ENCODE measurements around the gene CIDEC.

CIDEC gene

GRCh38 chr3:9879830-9880549, at the start of gene CIDEC:
TSS of gene CIDEC (minus strand) at chr3:9880253. CDS start at chr3:9878486, 1,767 bp downstream.
- no peak for DNase-seq

DNA sequence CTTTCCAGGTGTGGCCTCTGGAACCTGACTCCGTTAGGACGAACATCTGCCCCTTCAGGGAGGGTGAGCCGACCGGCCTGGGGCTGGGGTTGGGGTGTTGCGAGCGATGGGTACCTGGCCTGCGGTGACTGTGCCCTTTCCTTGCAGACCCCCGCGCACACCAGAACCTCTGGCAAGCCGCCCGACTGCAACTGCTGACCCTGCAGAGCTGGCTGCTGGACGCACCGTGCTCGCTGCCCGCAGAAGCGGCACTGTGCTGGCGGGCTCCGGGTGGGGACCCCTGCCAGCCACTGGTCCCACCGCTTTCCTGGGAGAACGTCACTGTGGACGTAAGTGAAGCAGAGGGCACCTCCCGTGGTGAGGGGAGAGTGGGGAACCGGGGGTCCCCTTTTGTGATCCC, 48.1 kb upstream of the CIDEC start:
- DNase-seq = no peak

DNA sequence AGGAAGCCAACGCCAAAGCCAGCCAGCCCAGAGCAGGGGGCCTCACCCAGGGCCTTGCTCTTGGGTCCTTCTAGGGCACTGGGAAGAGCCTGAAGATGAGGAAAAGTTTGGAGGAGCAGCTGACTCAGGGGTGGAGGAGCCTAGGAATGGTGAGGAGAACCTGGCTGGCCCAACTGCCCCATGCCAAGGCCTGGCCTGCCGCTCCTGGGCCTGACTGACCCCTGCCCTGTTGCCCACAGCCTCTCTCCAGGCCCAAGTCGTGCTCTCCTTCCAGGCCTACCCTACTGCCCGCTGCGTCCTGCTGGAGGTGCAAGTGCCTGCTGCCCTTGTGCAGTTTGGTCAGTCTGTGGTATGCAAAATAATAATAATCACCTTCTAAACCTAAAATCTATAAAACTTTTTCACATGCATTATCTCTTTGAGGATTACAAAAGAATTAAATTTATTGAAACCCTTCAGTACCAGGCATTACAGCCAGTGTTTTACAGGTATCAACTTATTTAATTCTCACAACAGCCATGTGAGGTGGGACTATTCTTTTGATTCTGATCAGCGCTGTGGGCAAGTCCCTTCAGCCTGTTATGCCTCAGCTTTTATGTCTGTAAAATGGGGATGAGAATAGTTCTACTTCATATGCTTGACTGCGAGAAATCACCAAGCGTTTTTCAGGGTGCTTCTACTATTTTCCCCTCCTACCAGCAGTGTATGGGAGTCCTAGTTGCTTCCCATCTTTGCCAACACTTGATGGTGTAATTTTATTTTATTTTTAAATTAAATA, 38.4 kb upstream of the CIDEC start:
- no peak for DNase-seq

DNA sequence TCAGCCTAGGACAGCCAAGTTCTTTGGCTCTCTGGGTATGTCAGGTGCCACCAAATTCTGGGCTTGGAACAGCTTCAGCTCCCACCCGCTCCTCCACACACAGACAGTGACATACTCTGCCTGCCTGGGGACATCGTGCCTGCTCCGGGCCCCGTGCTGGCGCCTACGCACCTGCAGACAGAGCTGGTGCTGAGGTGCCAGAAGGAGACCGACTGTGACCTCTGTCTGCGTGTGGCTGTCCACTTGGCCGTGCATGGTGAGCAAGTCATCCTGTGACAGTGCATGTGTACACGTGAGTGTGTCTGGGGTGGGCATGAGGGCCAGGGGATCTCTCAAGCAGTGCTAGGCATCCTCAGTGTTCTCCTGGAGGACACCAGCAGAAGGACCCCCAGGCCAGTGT, 37.8 kb upstream of the CIDEC start:
- DNase-seq = no peak

DNA sequence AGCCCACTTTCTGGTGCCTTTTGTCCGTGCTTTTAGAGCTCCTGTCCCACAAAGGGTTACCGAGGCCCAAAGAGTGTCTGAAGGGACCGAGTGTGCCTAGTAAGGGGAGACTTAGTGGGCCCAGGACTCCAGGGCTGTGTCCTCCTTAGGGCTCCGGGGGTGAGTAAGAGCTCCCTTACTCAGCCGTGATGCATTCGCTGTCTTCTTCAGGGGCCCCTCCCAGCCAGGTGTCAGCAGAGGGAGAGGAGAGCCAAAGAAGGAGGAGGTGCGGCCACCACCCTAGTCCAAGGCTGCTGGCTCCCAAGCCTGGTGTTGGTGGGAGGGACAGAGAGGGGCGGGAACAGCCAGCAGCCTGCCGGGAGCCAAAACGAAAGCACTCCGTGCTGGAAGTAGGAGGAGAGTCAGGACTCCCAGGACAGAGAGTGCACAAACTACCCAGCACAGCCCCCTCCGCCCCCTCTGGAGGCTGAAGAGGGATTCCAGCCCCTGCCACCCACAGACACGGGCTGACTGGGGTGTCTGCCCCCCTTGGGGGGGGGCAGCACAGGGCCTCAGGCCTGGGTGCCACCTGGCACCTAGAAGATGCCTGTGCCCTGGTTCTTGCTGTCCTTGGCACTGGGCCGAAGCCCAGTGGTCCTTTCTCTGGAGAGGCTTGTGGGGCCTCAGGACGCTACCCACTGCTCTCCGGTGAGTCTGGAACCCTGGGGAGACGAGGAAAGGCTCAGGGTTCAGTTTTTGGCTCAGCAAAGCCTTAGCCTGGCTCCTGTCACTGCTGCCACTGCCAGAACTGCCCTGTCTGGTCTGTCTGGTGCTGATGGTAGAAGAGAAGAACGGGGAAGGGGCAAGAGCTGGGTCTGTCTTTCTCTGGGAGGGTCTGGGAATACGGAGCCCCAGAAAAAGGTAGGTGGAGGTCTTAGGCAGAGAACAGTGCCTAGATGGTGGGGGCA, 37.0 kb upstream of the CIDEC start, which contains the start of gene IL17RC:
IL17RC (plus strand) TSS at position 365 of the 947 bp plus-strand sequence; CDS start at position 583, 218 bp downstream.
- DNase-seq = peak; percentile 70

DNA sequence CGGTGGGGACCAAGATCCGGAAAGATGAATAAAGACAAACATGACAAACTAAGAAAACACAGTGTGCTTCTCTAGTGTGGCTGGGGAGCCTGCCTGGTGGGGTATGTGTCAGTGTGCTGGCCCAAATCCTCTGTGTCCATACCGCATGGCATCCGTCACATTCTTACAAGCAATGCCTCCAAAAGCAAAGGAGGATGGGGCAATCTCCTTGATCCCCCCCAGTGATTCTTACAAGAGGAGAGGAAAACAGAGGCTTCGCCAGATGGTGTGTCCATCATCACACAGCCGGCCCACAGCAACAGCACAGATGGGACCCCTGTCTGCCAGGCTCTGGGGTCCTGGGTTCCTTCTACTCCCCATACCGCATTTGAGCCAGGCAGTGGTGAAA, 36.3 kb upstream of the CIDEC start:
- no peak for DNase-seq

DNA sequence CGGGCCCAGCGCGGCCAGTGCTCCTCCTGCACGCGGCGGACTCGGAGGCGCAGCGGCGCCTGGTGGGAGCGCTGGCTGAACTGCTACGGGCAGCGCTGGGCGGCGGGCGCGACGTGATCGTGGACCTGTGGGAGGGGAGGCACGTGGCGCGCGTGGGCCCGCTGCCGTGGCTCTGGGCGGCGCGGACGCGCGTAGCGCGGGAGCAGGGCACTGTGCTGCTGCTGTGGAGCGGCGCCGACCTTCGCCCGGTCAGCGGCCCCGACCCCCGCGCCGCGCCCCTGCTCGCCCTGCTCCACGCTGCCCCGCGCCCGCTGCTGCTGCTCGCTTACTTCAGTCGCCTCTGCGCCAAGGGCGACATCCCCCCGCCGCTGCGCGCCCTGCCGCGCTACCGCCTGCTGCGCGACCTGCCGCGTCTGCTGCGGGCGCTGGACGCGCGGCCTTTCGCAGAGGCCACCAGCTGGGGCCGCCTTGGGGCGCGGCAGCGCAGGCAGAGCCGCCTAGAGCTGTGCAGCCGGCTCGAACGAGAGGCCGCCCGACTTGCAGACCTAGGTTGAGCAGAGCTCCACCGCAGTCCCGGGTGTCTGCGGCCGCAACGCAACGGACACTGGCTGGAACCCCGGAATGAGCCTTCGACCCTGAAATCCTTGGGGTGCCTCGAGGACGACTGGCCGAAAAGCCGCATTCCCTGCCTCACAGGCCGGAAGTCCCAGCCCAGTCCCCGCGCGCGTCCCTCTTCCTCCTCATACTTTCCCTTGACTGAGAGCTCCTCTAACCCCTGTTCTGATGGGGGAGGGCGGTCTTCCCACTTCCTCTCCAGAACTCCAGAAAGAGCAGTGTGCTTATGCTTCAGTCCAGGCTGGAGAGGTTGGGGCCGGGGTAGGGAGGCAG, 35.4 kb upstream of the CIDEC start:
- DNase-seq = peak; percentile 73

DNA sequence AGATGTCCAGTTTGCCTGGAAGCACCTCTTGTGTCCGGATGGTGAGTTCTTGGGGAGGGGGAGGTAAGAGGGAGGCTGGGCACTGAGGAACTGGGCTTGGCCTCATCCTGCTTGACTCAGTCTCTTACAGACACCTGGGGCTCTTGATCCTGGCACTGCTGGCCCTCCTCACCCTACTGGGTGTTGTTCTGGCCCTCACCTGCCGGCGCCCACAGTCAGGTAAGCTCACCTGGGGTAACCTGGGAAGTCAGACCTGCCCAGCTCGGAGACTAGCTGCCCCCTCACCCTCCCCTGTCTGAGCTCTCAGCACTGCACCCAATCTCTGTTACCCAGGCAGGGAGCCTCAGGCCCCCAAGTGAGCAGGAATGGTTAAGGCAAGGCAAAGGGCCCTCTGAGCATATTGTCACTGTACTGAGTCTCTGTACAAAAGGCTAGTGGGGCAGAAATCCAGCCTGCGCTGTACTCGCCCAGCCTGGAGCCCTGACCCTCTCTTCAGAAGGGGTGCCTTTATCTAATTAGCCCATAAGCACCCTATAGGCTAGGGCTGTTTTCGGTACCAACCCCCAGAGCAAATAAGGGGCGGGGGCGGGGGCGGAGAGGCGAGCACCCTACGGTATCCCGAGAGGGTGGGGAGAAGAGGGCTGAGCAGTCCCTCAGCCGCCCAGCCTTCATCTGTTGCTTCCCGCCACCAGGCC, 34.7 kb upstream of the CIDEC start:
- no peak for DNase-seq

GRCh38 chr3:9914011-9914410, 34.0 kb upstream of the CIDEC start:
- no peak for DNase-seq

- DNase-seq = no peak
Observed at GRCh38 chr3:9913601-9914000, 33.5 kb upstream of the CIDEC start.

- DNase-seq = peak; percentile 72
Observed at GRCh38 chr3:9912294-9912935, 32.4 kb upstream of the CIDEC start.

DNA sequence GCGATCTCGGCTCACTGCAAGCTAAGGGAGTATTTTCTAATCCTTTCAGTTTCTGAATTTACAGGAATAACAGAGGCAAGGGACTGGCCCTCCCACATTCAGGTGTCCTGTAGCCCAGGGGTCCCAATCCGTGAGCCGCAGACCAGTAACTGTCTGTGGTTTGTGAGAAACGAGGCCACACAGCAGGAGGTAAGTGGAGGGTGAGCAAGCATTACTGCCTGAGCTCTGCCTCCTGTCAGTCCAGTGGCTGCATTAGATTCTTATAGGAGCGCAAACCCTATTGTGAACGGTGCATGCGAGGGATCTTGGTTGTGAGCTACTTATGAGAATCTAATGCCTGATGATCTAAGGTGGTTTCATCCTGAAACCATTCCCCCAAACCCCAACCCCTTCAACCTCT, 31.8 kb upstream of the CIDEC start:
- DNase-seq = no peak

- DNase-seq = peak; percentile 77
Observed at GRCh38 chr3:9909221-9910013, 29.4 kb upstream of the CIDEC start.

DNA sequence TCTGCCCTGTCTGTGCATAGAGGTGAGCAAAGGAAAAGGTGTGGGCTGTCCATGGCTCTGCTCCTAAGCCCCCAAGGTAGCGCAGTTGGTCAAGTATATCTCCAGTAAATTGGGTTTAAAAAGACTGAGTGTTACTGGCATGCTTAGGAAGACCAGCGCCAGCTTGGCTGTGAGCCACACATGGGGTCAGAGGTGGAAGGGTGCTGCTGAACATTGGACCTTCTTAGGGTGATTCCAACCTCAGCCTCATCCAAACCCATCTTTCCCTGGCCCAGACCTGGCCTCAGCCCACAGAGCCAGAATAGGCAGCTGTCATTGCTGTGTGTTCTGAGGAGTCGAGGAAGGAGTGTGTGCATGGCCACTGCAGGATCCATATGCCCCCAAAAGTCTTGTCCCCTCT, 28.2 kb upstream of the CIDEC start:
- no peak for DNase-seq

DNA sequence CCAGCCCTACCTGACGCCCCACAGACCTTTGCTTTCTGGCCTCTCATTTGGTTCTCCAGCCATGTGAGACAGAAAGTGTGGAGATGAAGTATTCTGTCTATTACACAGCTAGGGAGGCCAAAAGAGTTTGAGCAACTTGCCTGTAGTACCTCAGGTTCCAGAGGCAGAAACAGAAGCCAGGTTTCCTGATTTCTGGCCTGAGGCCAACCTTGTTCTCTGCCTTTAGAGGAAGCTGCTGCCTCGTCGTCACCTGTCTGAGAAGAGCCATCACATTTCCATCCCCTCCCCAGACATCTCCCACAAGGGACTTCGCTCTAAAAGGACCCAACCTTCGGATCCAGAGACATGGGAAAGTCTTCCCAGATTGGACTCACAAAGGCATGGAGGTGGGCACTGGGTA, 26.4 kb upstream of the CIDEC start:
- DNase-seq = no peak

DNA sequence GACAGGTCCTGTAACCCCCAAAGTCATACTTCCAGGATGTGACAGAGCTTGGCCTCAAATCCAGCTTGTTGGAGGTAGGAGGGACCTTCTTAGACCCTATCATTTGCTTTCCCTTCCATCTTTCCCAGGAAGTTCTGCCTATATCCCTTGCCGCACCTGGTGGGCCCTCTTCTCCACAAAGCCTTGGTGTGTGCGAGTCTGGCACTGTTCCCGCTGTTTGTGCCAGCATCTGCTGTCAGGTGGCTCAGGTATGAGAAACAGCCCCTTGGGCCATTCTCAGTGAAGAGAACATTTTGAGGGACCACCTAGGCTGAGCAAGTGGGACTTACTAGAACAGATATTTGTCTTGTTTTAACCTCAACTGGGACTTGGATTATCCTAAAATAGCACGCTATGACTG, 23.9 kb upstream of the CIDEC start:
- no peak for DNase-seq

DNA sequence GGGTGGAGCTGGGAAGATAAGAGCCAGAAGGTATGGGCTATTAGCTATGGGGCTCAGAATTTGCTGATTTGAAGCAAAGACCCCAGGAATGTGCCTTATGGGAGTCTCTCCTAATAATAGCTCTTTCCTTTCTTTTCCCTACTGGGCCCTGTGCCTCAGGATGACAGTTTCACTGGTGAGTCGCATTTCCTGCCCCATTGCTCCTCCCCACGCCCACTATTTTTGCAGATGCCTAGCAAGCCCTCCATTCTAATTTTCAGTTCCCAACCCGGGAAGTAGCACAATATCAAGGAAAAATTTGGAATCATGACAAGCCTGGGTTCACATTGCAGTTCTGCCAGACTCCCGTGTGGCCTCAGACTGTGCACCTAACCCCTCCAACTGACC, 23.2 kb upstream of the CIDEC start:
- no peak for DNase-seq

GRCh38 chr3:9902372-9903237, 22.6 kb upstream of the CIDEC start, which contains the start of gene IL17RE:
TSS of gene IL17RE (plus strand) at chr3:9902848. CDS start at chr3:9902933, 85 bp downstream.
- peak; percentile 64 for DNase-seq

DNA sequence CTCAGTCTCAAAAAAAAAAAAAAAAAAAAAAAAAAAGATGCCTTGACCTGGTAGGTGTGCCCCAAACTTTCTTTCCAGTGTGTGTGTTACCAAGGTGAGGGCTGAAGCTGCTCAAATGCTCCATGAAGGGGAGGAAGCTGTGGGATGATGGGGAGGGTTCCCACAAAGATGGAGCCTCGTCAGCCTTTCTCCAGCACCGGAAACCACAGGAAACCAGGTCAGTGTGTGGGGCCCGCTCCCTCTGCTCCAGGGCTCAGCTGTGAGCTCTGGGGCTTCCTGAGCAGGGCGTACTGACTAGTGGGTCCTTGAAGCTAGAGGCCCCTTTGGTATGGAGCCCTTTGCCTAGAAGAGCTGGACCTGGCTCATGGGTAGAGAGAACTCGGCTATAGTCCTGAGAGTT, 21.9 kb upstream of the CIDEC start:
- DNase-seq = peak; percentile 77

Measured in activated effector memory CD4-positive, alpha-beta T cell treated with anti-CD3 and anti-CD28 coated beads, Interleukin-2, amount 50 U/mL, for 16 hours (primary cell).